Aorta (tissue), 5 donors: ENCODE data around the gene GPT2. TPM values are rescaled to one million over a fixed set of nuclear protein-coding genes. Genes with fewer than 3 reads are reported as not detected.

Experiments used
- ATAC-seq: fragments of 200-7000 bp; cut with Tn5 transposase; one replicate; pipeline ENCODE4 v1.9.1; 2022; ENCODE audit warnings: moderate library complexity; ENCODE audit not compliant: low FRiP score
- DNase-seq, 2 donors: peaks; one replicate each; pipeline ENCODE4 v3.0.0-alpha.2; 2020
- H3K27ac ChIP-seq, 2 donors: one replicate each; pipeline ENCODE4 v1.5.1; 2013; ENCODE audit warnings: low read length in 2 of 2, mild to moderate bottlenecking in 2 of 2, moderate library complexity in 2 of 2, control low read depth in 1 of 2, inconsistent platforms in 1 of 2, low read depth in 1 of 2
- H3K27me3 ChIP-seq, 2 donors: one replicate each; pipeline ENCODE4 v1.6.1; 2013; ENCODE audit warnings: control low read depth in 1 of 2, low read length in 1 of 2, mild to moderate bottlenecking in 1 of 2, moderate library complexity in 1 of 2; ENCODE audit not compliant: insufficient read depth in 2 of 2, control insufficient read depth in 1 of 2
- H3K36me3 ChIP-seq, 2 donors: one replicate each; pipeline ENCODE4 v1.6.1; 2013; ENCODE audit warnings: control low read depth in 1 of 2, low read length in 1 of 2, mild to moderate bottlenecking in 1 of 2; ENCODE audit not compliant: insufficient read depth in 2 of 2, control insufficient read depth in 1 of 2
- H3K4me1 ChIP-seq, 2 donors: one replicate each; pipeline ENCODE4 v1.6.1; 2013; ENCODE audit warnings: low read length in 2 of 2, control low read depth in 1 of 2, mild to moderate bottlenecking in 1 of 2, moderate library complexity in 1 of 2; ENCODE audit not compliant: insufficient read depth in 2 of 2, control insufficient read depth in 1 of 2
- H3K4me3 ChIP-seq, 2 donors: one replicate each; pipeline ENCODE4 v1.5.1; 2013; ENCODE audit warnings: low read length in 2 of 2, control low read depth in 1 of 2, mild to moderate bottlenecking in 1 of 2
- H3K9me3 ChIP-seq: one replicate; pipeline ENCODE4 v1.6.1; 2013; ENCODE audit warnings: mild to moderate bottlenecking, low read length; ENCODE audit not compliant: control insufficient read depth
- WGBS, 2 donors: extraction: QIAGEN DNeasy Blood & Tissue Kit; methylation state at CpG; one replicate each; pipeline ENCODE4 v1.1.7; 2013; 5-methylcytosine and 5-hydroxymethylcytosine counted together
- intact Hi-C, 2 donors: fragments of 100-400 bp; cut with DNase I; formaldehyde crosslinking; loops; one replicate each; pipeline versions ENCODE4 v1.14.2 to v1.15.0; 2022
- polyA plus RNA-seq, 2 donors: library from polyadenylated mRNA; stranded (reverse); fragments of 200-250 nt; gene quantifications; one replicate each; pipeline ENCODE4 v1.2.3, GENCODE V29; 2013
- total RNA-seq, 2 donors: library from RNA; stranded (reverse); fragmentation: NEBNext Ultra II Directional; extraction: Animal tissue kit (Norgen Biotek cat#: 25700); gene quantifications; one replicate each; pipeline ENCODE4 v1.2.1, GENCODE V29; 2021
- donor health status: healthy with polysubstance abuse.
- donor health status: Bipolar disorder and iron deficiency.
- donor health status: DM: no; HTN: no; CAD: no.
- donor health status: DM: no; HTN: no; CAD: no.
- donor health status: DM: yes; HTN: yes; CAD: no.

GPT2 gene
- total and polyA plus RNA-seq, 4 donors: 1.3 to 5.1 (median 2.0) TPM

GRCh38 chr16:46973996-46974324, 89.8 kb downstream of the GPT2 start:
- WGBS, 2 donors: 2 to 3% methylated on average over 14 of the region's 14 CpGs
- Histone ChIP-seq H3K9me3 (no peaks in the 10 kb centered on the region), H3K4me1 (peaks cover 2 to 3% of the 10 kb centered on the region in 2 donors), H3K4me3 (peak overlapping the region; percentile 46 to 86), H3K27ac (peak overlapping the region; percentile 76 to 85), H3K36me3 (no peaks in the 10 kb centered on the region), H3K27me3 (no peaks in the 10 kb centered on the region)
- DNase-seq (no peak), ATAC-seq (no peak)
- intact Hi-C loops: loop anchor here (2.0 to 10.0 kb wide), 4 partner anchors 61 to 1641 kb away; partner anchors contain the start of genes GPT2 (in 1 of the 2), N4BP1 (in 1 of the 2), ORC6 (in 1 of the 2) and VPS35 (in 1 of the 2)

- Histone ChIP-seq H3K4me3 (peak overlapping the region in 1 of 2 donors; percentile 86), H3K36me3 (no peaks in the 10 kb centered on the region), H3K27ac (no peak overlapping the region), H3K9me3 (no peaks in the 10 kb centered on the region), H3K27me3 (no peaks in the 10 kb centered on the region), H3K4me1 (peaks cover 2 to 3% of the 10 kb centered on the region in 2 donors)
- intact Hi-C loops: loop anchor here (5.0 to 10.0 kb wide), 3 partner anchors 60 to 1640 kb away; partner anchors contain the start of genes N4BP1 (in 1 of the 2), ORC6 (in 1 of the 2) and VPS35 (in 1 of the 2)
- WGBS, 2 donors: 68 to 77% methylated on average over 6 of the region's 6 CpGs
- DNase-seq (no peak), ATAC-seq (no peak)
These were observed 90.2 kb downstream of the GPT2 start for GRCh38 chr16:46974352-46974751.

GRCh38 chr16:46975165-46975564, 91.0 kb downstream of the GPT2 start:
- peaks cover 2 to 3% of the 10 kb centered on the region in 2 donors for H3K4me1 ChIP-seq
- intact Hi-C loops: loop anchor here (10.0 kb wide), 2 partner anchors 60 to 1640 kb away; partner anchors contain the start of gene N4BP1 (in 1 of the 2)
- DNase-seq: no peak
- no peak for ATAC-seq
- no peaks in the 10 kb centered on the region for H3K9me3 ChIP-seq
- H3K27ac ChIP-seq: no peak overlapping the region
- no peak overlapping the region for H3K4me3 ChIP-seq
- no peaks in the 10 kb centered on the region for H3K27me3 ChIP-seq
- 96 to 97% methylated on average over 11 of the region's 11 CpGs for WGBS, 2 donors
- no peaks in the 10 kb centered on the region for H3K36me3 ChIP-seq

GRCh38 chr16:46975908-46976470, 91.8 kb downstream of the GPT2 start:
- no peak for ATAC-seq
- WGBS, 2 donors: 83 to 88% methylated on average over 4 of the region's 4 CpGs
- Histone ChIP-seq H3K9me3 (no peaks in the 10 kb centered on the region), H3K4me1 (peaks cover 2 to 3% of the 10 kb centered on the region in 2 donors), H3K27ac (no peak overlapping the region), H3K4me3 (no peak overlapping the region), H3K27me3 (no peaks in the 10 kb centered on the region), H3K36me3 (no peaks in the 10 kb centered on the region)
- DNase-seq: no peak
- intact Hi-C loops: loop anchor here (10.0 kb wide), 2 partner anchors 59 to 1639 kb away; partner anchors contain the start of gene N4BP1 (in 1 of the 2)

- intact Hi-C loops: loop anchor here (10.0 kb wide), 2 partner anchors 58 to 1638 kb away; partner anchors contain the start of gene N4BP1 (in 1 of the 2)
These were observed 92.4 kb downstream of the GPT2 start for GRCh38 chr16:46976550-46976949.

More at GRCh38 chr16:46976550-46976949, 92.4 kb downstream of the GPT2 start:
- DNase-seq (no peak), ATAC-seq (no peak)
- Histone ChIP-seq H3K36me3 (no peaks in the 10 kb centered on the region), H3K4me3 (no peak overlapping the region), H3K27me3 (no peaks in the 10 kb centered on the region), H3K27ac (no peak overlapping the region), H3K4me1 (peaks cover 2 to 3% of the 10 kb centered on the region in 2 donors), H3K9me3 (no peaks in the 10 kb centered on the region)
- 87% methylated on average over 4 of the region's 4 CpGs for WGBS, 2 donors

Other genes starting within 250 kb of the GPT2 start
- gene VPS35, start 195.2 kb upstream of the GPT2 start, total RNA-seq: 10 to 100 TPM; 52.8 to 79.5 TPM
- 10 to 100 TPM; 27.5 to 28.1 TPM for gene VPS35, start 195.2 kb upstream of the GPT2 start, polyA plus RNA-seq
- gene ORC6, start 194.7 kb upstream of the GPT2 start, total RNA-seq: 1 to 10 TPM; 1.6 TPM
- gene ORC6, start 194.7 kb upstream of the GPT2 start, polyA plus RNA-seq: 1 to 10 TPM in 1 of 2 donors, under 1 TPM in 1; 0.31 to 2.3 TPM
- gene MYLK3, start 136.0 kb upstream of the GPT2 start, total RNA-seq: under 1 TPM; 0.54 to 0.78 TPM
- under 1 TPM; 0.20 to 0.63 TPM for gene MYLK3, start 136.0 kb upstream of the GPT2 start, polyA plus RNA-seq
- 1 to 10 TPM; 5.6 to 8.8 TPM for gene C16orf87, start 53.2 kb upstream of the GPT2 start, total RNA-seq
- gene C16orf87, start 53.2 kb upstream of the GPT2 start, polyA plus RNA-seq: 1 to 10 TPM; 5.6 to 8.0 TPM
- gene DNAJA2, start 89.3 kb downstream of the GPT2 start, total RNA-seq: 10 to 100 TPM; 45.4 to 45.5 TPM
- gene DNAJA2, start 89.3 kb downstream of the GPT2 start, polyA plus RNA-seq: 10 to 100 TPM; 30.2 to 36.8 TPM